ENCODE data around the gene TPK1. TPM values are rescaled to one million over a fixed set of nuclear protein-coding genes. Genes with fewer than 3 reads are reported as not detected.

TPK1 gene
- total and polyA plus RNA-seq, 2 donors (not counting 1 experiment from before 2014, with no cell fraction given), result 2.4 to 4.1 TPM

GRCh38 chr7:144548556-144548955 is 287.3 kb downstream of the TPK1 start:
- Histone ChIP-seq H3K4me3 (replicated peaks in 1 of 4; ENCODE audit: control extremely low read depth in 1 of 4, insufficient read depth in 1 of 4, low read depth in 3 of 4, low read length in 4 of 4) (no peak overlapping the region), H4K20me1 (ENCODE audit: control insufficient read depth, extremely low read depth, insufficient read depth, low read length) (no peaks in the 10 kb centered on the region)
- TF ChIP-seq EZH2 (IDR thresholded peaks at IDR 0.05; ENCODE audit: low read length, missing control alignments), result no peak
- TF ChIP-seq CTCF (conservative IDR thresholded peaks at IDR 0.05 in 1 of 2, IDR thresholded peaks at IDR 0.05 in 1 of 2; ENCODE audit: low read depth in 1 of 2, low read length in 2 of 2), result no peak

GRCh38 chr7:144547888-144548287 is 288.0 kb downstream of the TPK1 start:
- H3K9ac ChIP-seq (ENCODE audit: insufficient read depth, low read length), result no peak overlapping the region
- no peaks in the 10 kb centered on the region for H4K20me1 ChIP-seq (ENCODE audit: control insufficient read depth, extremely low read depth, insufficient read depth, low read length)
- H2AFZ ChIP-seq (ENCODE audit: low read length), result no peak overlapping the region
- H3K4me2 ChIP-seq (ENCODE audit: extremely low read depth, insufficient read depth, low read length), result no peak overlapping the region
- no peak overlapping the region for H3K27ac ChIP-seq (ENCODE audit: insufficient read depth, low read length)
- H3K36me3 ChIP-seq (ENCODE audit: control insufficient read depth, insufficient read depth, low read length), result no peaks in the 10 kb centered on the region
- TF ChIP-seq EZH2 (IDR thresholded peaks at IDR 0.05; ENCODE audit: low read length, missing control alignments) (no peak), CTCF (conservative IDR thresholded peaks at IDR 0.05 in 1 of 2, IDR thresholded peaks at IDR 0.05 in 1 of 2; ENCODE audit: low read depth in 1 of 2, low read length in 2 of 2) (no peak)
- DNase-seq (ENCODE audit: low read depth in 2 of 2), result no peak
- H3K79me2 ChIP-seq (ENCODE audit: control insufficient read depth, insufficient read depth, low read length), result no peaks in the 10 kb centered on the region
- no peaks in the 10 kb centered on the region for H3K9me3 ChIP-seq (ENCODE audit: control insufficient read depth, insufficient read depth, low read depth, low read length)
- no peaks in the 10 kb centered on the region for H3K4me1 ChIP-seq (ENCODE audit: control insufficient read depth, extremely low read depth, insufficient read depth, low read length)
- no peak overlapping the region for H3K4me3 ChIP-seq (replicated peaks in 1 of 4; ENCODE audit: control extremely low read depth in 1 of 4, insufficient read depth in 1 of 4, low read depth in 3 of 4, low read length in 4 of 4)
- H3K27me3 ChIP-seq (ENCODE audit: control insufficient read depth, insufficient read depth, low read length), result no peaks in the 10 kb centered on the region

More at GRCh38 chr7:144548556-144548955, 287.3 kb downstream of the TPK1 start:
- no peak overlapping the region for H3K4me2 ChIP-seq (ENCODE audit: extremely low read depth, insufficient read depth, low read length)
- H3K36me3 ChIP-seq (ENCODE audit: control insufficient read depth, insufficient read depth, low read length), result no peaks in the 10 kb centered on the region
- no peak overlapping the region for H3K9ac ChIP-seq (ENCODE audit: insufficient read depth, low read length)
- no peaks in the 10 kb centered on the region for H3K79me2 ChIP-seq (ENCODE audit: control insufficient read depth, insufficient read depth, low read length)
- no peak overlapping the region for H3K27ac ChIP-seq (ENCODE audit: insufficient read depth, low read length)
- no peaks in the 10 kb centered on the region for H3K4me1 ChIP-seq (ENCODE audit: control insufficient read depth, extremely low read depth, insufficient read depth, low read length)
- no peak overlapping the region for H2AFZ ChIP-seq (ENCODE audit: low read length)
- H3K27me3 ChIP-seq (ENCODE audit: control insufficient read depth, insufficient read depth, low read length), result no peaks in the 10 kb centered on the region
- H3K9me3 ChIP-seq (ENCODE audit: control insufficient read depth, insufficient read depth, low read depth, low read length), result no peaks in the 10 kb centered on the region
- no peak for DNase-seq (ENCODE audit: low read depth in 2 of 2)

DNA sequence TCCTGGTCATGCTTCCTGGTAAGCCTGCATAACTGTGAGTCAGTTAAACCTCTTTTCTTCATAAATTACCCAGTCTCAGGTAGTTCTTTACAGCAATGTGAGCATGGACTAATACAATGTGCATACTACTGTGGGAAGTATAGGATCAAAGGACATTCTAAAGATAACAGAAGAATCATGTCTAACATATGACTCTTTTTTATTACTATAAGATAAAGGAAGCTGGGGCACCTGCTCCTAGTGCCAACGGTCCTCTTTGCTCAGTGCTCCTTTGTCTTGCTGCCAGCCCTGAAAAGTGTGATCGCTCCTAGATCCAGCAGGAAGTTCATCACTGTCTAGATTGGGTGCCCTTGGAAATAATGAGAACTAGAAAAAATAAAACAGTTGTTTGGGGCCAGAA is 289.1 kb downstream of the TPK1 start:
- Histone ChIP-seq H3K4me3 (replicated peaks in 1 of 4; ENCODE audit: control extremely low read depth in 1 of 4, insufficient read depth in 1 of 4, low read depth in 3 of 4, low read length in 4 of 4) (no peak overlapping the region), H4K20me1 (ENCODE audit: control insufficient read depth, extremely low read depth, insufficient read depth, low read length) (no peaks in the 10 kb centered on the region), H3K27ac (ENCODE audit: insufficient read depth, low read length) (no peak overlapping the region), H3K4me2 (ENCODE audit: extremely low read depth, insufficient read depth, low read length) (no peak overlapping the region), H3K36me3 (ENCODE audit: control insufficient read depth, insufficient read depth, low read length) (no peaks in the 10 kb centered on the region), H3K79me2 (ENCODE audit: control insufficient read depth, insufficient read depth, low read length) (no peaks in the 10 kb centered on the region), H2AFZ (ENCODE audit: low read length) (no peak overlapping the region), H3K4me1 (ENCODE audit: control insufficient read depth, extremely low read depth, insufficient read depth, low read length) (no peaks in the 10 kb centered on the region), H3K9me3 (ENCODE audit: control insufficient read depth, insufficient read depth, low read depth, low read length) (no peaks in the 10 kb centered on the region), H3K9ac (ENCODE audit: insufficient read depth, low read length) (no peak overlapping the region), H3K27me3 (ENCODE audit: control insufficient read depth, insufficient read depth, low read length) (no peaks in the 10 kb centered on the region)
- TF ChIP-seq EZH2 (IDR thresholded peaks at IDR 0.05; ENCODE audit: low read length, missing control alignments), result no peak
- TF ChIP-seq CTCF (conservative IDR thresholded peaks at IDR 0.05 in 1 of 2, IDR thresholded peaks at IDR 0.05 in 1 of 2; ENCODE audit: low read depth in 1 of 2, low read length in 2 of 2), result no peak
- DNase-seq (ENCODE audit: low read depth in 2 of 2), result no peak
